Measurements from ENCODE around the gene BET1L.

BET1L gene

DNA sequence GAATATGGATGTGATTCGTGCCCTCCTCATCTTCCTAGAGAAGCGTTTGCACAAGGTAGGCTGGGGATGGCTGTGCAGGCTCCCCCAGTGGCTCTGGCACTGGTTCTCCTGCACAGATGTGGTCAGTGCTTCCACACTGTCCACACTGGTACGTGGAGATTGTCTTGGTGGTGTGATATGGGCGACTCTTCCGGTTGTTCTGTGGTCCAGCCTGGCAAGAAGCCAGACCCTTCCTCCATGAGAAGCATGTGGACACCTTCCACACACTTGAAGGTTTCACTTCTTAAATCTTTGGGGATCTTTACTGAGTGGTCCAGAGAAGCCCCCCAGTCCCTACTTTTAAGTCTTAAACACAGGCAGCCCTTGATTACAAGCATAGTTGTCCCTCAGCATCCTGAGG lies 4.1 kb upstream of the BET1L start:
- Histone ChIP-seq H3K9me3 (ENCODE audit: control extremely low read depth in 1 of 5, control insufficient read depth in 4 of 5, insufficient read depth in 2 of 5, low read depth in 1 of 5, low read length in 4 of 5) (no peaks in the 10 kb centered on the region), H3K4me1 (ENCODE audit: control extremely low read depth in 1 of 4, control insufficient read depth in 4 of 4, insufficient read depth in 4 of 4, low read length in 3 of 4) (peaks cover under 1 to 30% (median 25%) of the 10 kb centered on the region in 4 experiments), H3K27me3 (replicated peaks in 2 of 5; ENCODE audit: control insufficient read depth in 4 of 5, insufficient read depth in 5 of 5, low read length in 4 of 5) (no peaks in the 10 kb centered on the region), H3K27ac (ENCODE audit: insufficient read depth in 1 of 2, low read depth in 1 of 2, low read length in 2 of 2, poor library complexity in 1 of 2, severe bottlenecking in 2 of 2) (no peak overlapping the region), H3K36me3 (ENCODE audit: control insufficient read depth in 4 of 4, insufficient read depth in 4 of 4, low read length in 3 of 4) (peaks cover 16 to 67% (median 57%) of the 10 kb centered on the region in 4 experiments), H3K4me3 (ENCODE audit: control insufficient read depth in 1 of 7, extremely low read depth in 1 of 7, insufficient read depth in 4 of 7, low read depth in 2 of 7, low read length in 6 of 7) (no peak overlapping the region)
- no peak for DNase-seq
- 87% methylated on average over 5 of the region's 5 CpGs for WGBS (ENCODE audit: insufficient coverage)
- POLR2A ChIA-PET, result no interaction called here
- CTCF ChIA-PET, result no interaction called here

DNA sequence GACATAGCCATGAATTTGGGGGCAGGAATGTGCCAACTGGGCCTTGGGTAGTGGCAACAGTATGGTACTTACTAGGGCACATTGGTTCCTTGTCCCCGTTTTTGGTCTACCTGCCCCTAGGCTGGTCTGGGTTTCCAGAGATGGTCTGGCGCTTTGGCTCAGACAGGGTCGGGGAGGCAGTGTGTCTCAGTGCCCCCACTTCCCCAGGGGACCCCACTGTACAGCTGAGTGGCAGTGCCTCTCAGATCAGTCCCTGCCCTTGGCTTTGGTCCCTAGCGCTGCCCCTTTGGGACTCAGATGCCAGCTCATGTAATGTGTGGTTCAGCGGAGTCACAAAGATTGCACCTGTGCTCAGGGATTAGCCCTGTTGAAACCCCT lies 3.6 kb upstream of the BET1L start:
- DNase-seq, result no peak
- POLR2A ChIA-PET, result no interaction called here
- 100% methylated on average over 5 of the region's 5 CpGs for WGBS (ENCODE audit: insufficient coverage)

DNA sequence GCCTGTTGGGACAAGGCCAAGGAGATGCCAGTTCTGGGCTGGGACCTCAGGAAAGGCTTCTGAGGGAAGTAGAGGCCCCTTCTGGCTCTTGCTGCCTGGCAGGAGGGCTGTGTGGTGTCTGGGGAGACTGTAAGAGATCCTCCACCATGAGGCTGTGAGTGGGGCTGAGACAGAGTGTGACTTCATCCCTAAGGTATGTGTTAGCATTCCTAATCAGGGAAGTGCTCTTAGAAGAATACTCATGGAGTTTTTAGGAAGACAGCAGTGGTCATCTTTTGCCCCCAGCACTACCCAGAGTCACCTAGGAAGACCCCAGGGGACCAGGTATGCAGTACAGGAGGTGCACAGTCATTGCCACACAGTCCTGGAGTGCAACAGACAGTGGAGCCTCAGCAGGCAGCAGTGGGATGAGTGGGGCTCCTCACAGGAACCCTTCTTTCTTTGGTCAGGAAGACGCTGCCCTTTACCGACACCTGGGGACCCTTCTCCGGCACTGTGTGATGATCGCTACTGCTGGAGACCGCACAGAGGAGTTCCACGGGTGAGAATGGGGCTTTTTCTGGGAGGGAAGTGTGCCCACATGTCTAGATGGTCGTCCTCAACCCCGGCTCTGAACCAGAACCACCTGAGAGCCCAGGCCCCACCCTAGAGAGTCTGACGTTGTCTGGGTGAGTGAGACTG lies 3.1 kb upstream of the BET1L start:
- H3K27ac ChIP-seq (ENCODE audit: insufficient read depth in 1 of 2, low read depth in 1 of 2, low read length in 2 of 2, poor library complexity in 1 of 2, severe bottlenecking in 2 of 2), result peak overlapping the region in 1 of 2 experiments; percentile 28
- DNase-seq, result no peak
- ChIA-PET CTCF (interaction anchor here (0.7 to 2.1 kb wide), 5 partner anchors 9 to 47 kb away, joined by 3 to 7 read pairs (median 4); partner anchors contain the start of gene SIRT3), POLR2A (no interaction called here)
- H3K4me3 ChIP-seq (ENCODE audit: control insufficient read depth in 1 of 7, extremely low read depth in 1 of 7, insufficient read depth in 4 of 7, low read depth in 2 of 7, low read length in 6 of 7), result peak overlapping the region in 2 of 7 experiments; percentile 98 to 99
- 96% methylated on average over 9 of the region's 9 CpGs for WGBS (ENCODE audit: insufficient coverage)
- H3K36me3 ChIP-seq (ENCODE audit: control insufficient read depth in 4 of 4, insufficient read depth in 4 of 4, low read length in 3 of 4), result peaks cover 15 to 63% (median 55%) of the 10 kb centered on the region in 4 experiments
- no peaks in the 10 kb centered on the region for H3K27me3 ChIP-seq (replicated peaks in 2 of 5; ENCODE audit: control insufficient read depth in 4 of 5, insufficient read depth in 5 of 5, low read length in 4 of 5)
- H3K4me1 ChIP-seq (ENCODE audit: control extremely low read depth in 1 of 4, control insufficient read depth in 4 of 4, insufficient read depth in 4 of 4, low read length in 3 of 4), result peaks cover 5 to 39% (median 34%) of the 10 kb centered on the region in 4 experiments
- H3K9me3 ChIP-seq (ENCODE audit: control extremely low read depth in 1 of 5, control insufficient read depth in 4 of 5, insufficient read depth in 2 of 5, low read depth in 1 of 5, low read length in 4 of 5), result no peaks in the 10 kb centered on the region

More for the DNA sequence above, 3.6 kb upstream of the BET1L start:
- Histone ChIP-seq H3K4me1 (ENCODE audit: control extremely low read depth in 1 of 4, control insufficient read depth in 4 of 4, insufficient read depth in 4 of 4, low read length in 3 of 4) (peaks cover 5 to 35% (median 30%) of the 10 kb centered on the region in 4 experiments), H3K27me3 (replicated peaks in 2 of 5; ENCODE audit: control insufficient read depth in 4 of 5, insufficient read depth in 5 of 5, low read length in 4 of 5) (no peaks in the 10 kb centered on the region), H3K27ac (ENCODE audit: insufficient read depth in 1 of 2, low read depth in 1 of 2, low read length in 2 of 2, poor library complexity in 1 of 2, severe bottlenecking in 2 of 2) (peak overlapping the region in 1 of 2 experiments; percentile 12), H3K9me3 (ENCODE audit: control extremely low read depth in 1 of 5, control insufficient read depth in 4 of 5, insufficient read depth in 2 of 5, low read depth in 1 of 5, low read length in 4 of 5) (no peaks in the 10 kb centered on the region), H3K36me3 (ENCODE audit: control insufficient read depth in 4 of 4, insufficient read depth in 4 of 4, low read length in 3 of 4) (peaks cover 16 to 63% (median 54%) of the 10 kb centered on the region in 4 experiments), H3K4me3 (ENCODE audit: control insufficient read depth in 1 of 7, extremely low read depth in 1 of 7, insufficient read depth in 4 of 7, low read depth in 2 of 7, low read length in 6 of 7) (no peak overlapping the region)
- CTCF ChIA-PET, result no interaction called here

GRCh38 chr11:209275-210121 lies 2.3 kb upstream of the BET1L start:
- Histone ChIP-seq H3K27ac (ENCODE audit: insufficient read depth in 1 of 2, low read depth in 1 of 2, low read length in 2 of 2, poor library complexity in 1 of 2, severe bottlenecking in 2 of 2) (peak overlapping the region; percentile 13 to 97), H3K36me3 (ENCODE audit: control insufficient read depth in 4 of 4, insufficient read depth in 4 of 4, low read length in 3 of 4) (peaks cover 15 to 63% (median 56%) of the 10 kb centered on the region in 4 experiments), H3K9me3 (ENCODE audit: control extremely low read depth in 1 of 5, control insufficient read depth in 4 of 5, insufficient read depth in 2 of 5, low read depth in 1 of 5, low read length in 4 of 5) (no peaks in the 10 kb centered on the region), H3K4me1 (ENCODE audit: control extremely low read depth in 1 of 4, control insufficient read depth in 4 of 4, insufficient read depth in 4 of 4, low read length in 3 of 4) (peaks cover 5 to 40% (median 35%) of the 10 kb centered on the region in 4 experiments), H3K4me3 (ENCODE audit: control insufficient read depth in 1 of 7, extremely low read depth in 1 of 7, insufficient read depth in 4 of 7, low read depth in 2 of 7, low read length in 6 of 7) (peak overlapping the region; percentile 40 to 99 (median 92)), H3K27me3 (replicated peaks in 2 of 5; ENCODE audit: control insufficient read depth in 4 of 5, insufficient read depth in 5 of 5, low read length in 4 of 5) (no peaks in the 10 kb centered on the region)
- peak in 2 of 3 donors; percentile 33 to 39 for DNase-seq
- 73% methylated on average over 28 of the region's 29 CpGs for WGBS (ENCODE audit: insufficient coverage)
- ChIA-PET POLR2A (interaction anchor here (0.5 kb wide), 1 partner anchor 203 kb away, joined by 4 read pairs; no protein-coding TSS in a partner anchor), CTCF (interaction anchor here (0.7 to 2.1 kb wide), 6 partner anchors 10 to 47 kb away, joined by 3 to 7 read pairs (median 4); partner anchors contain the start of gene SIRT3)

- CTCF ChIA-PET, result interaction anchor here (0.7 to 2.1 kb wide), 7 partner anchors 10 to 240 kb away, joined by 3 to 7 read pairs (median 3); partner anchors contain the start of gene SIRT3
- no peak for DNase-seq
- H3K9me3 ChIP-seq (ENCODE audit: control extremely low read depth in 1 of 5, control insufficient read depth in 4 of 5, insufficient read depth in 2 of 5, low read depth in 1 of 5, low read length in 4 of 5), result no peaks in the 10 kb centered on the region
- no peaks in the 10 kb centered on the region for H3K27me3 ChIP-seq (replicated peaks in 2 of 5; ENCODE audit: control insufficient read depth in 4 of 5, insufficient read depth in 5 of 5, low read length in 4 of 5)
- H3K4me1 ChIP-seq (ENCODE audit: control extremely low read depth in 1 of 4, control insufficient read depth in 4 of 4, insufficient read depth in 4 of 4, low read length in 3 of 4), result peaks cover 5 to 45% (median 38%) of the 10 kb centered on the region in 4 experiments
- peak overlapping the region; percentile 40 to 99 (median 92) for H3K4me3 ChIP-seq (ENCODE audit: control insufficient read depth in 1 of 7, extremely low read depth in 1 of 7, insufficient read depth in 4 of 7, low read depth in 2 of 7, low read length in 6 of 7)
- WGBS (ENCODE audit: insufficient coverage), result under 1% methylated on average over 14 of the region's 26 CpGs
- POLR2A ChIA-PET, result interaction anchor here (0.5 kb wide), 1 partner anchor 203 kb away, joined by 4 read pairs; no protein-coding TSS in a partner anchor
- H3K36me3 ChIP-seq (ENCODE audit: control insufficient read depth in 4 of 4, insufficient read depth in 4 of 4, low read length in 3 of 4), result peaks cover 15 to 63% (median 55%) of the 10 kb centered on the region in 4 experiments
- H3K27ac ChIP-seq (ENCODE audit: insufficient read depth in 1 of 2, low read depth in 1 of 2, low read length in 2 of 2, poor library complexity in 1 of 2, severe bottlenecking in 2 of 2), result peak overlapping the region; percentile 13 to 97
Observed at GRCh38 chr11:208917-209260, 1.7 kb upstream of the BET1L start.

GRCh38 chr11:208181-208916 lies 1.1 kb upstream of the BET1L start:
- DNase-seq, result peak; percentile 80 to 93 (median 88)
- Histone ChIP-seq H3K4me3 (ENCODE audit: control insufficient read depth in 1 of 7, extremely low read depth in 1 of 7, insufficient read depth in 4 of 7, low read depth in 2 of 7, low read length in 6 of 7) (peak overlapping the region; percentile 79 to 99 (median 92)), H3K27ac (ENCODE audit: insufficient read depth in 1 of 2, low read depth in 1 of 2, low read length in 2 of 2, poor library complexity in 1 of 2, severe bottlenecking in 2 of 2) (peak overlapping the region; percentile 92 to 97), H3K9me3 (ENCODE audit: control extremely low read depth in 1 of 5, control insufficient read depth in 4 of 5, insufficient read depth in 2 of 5, low read depth in 1 of 5, low read length in 4 of 5) (no peaks in the 10 kb centered on the region), H3K27me3 (replicated peaks in 2 of 5; ENCODE audit: control insufficient read depth in 4 of 5, insufficient read depth in 5 of 5, low read length in 4 of 5) (no peaks in the 10 kb centered on the region), H3K36me3 (ENCODE audit: control insufficient read depth in 4 of 4, insufficient read depth in 4 of 4, low read length in 3 of 4) (peaks cover 15 to 65% (median 53%) of the 10 kb centered on the region in 4 experiments), H3K4me1 (ENCODE audit: control extremely low read depth in 1 of 4, control insufficient read depth in 4 of 4, insufficient read depth in 4 of 4, low read length in 3 of 4) (peaks cover 5 to 50% (median 43%) of the 10 kb centered on the region in 4 experiments)
- under 1% methylated on average over 44 of the region's 57 CpGs for WGBS (ENCODE audit: insufficient coverage)
- ChIA-PET POLR2A (interaction anchor here (0.5 to 1.5 kb wide), 3 partner anchors 9 to 204 kb away, joined by 3 to 11 read pairs (median 4); partner anchors contain the start of genes PSMD13 and SIRT3), CTCF (interaction anchor here (0.7 to 2.1 kb wide), 7 partner anchors 13 to 240 kb away, joined by 3 to 7 read pairs (median 3); partner anchors contain the start of gene SIRT3)

Data from common myeloid progenitor, CD34-positive (primary cell).